Glutamatergic neuron (in vitro differentiated cells): ENCODE measurements around the gene ILKAP. TPM values are rescaled to one million over a fixed set of nuclear protein-coding genes. Genes with fewer than 3 reads are reported as not detected.

ENCODE experiments used
- DNase-seq: peaks from one replicate; pipeline ENCODE4 v3.0.0; 2022
- H3K27ac Mint-ChIP-seq: one replicate; pipeline ENCODE4 v1.8.0; 2020; ENCODE audit warnings: mild to moderate bottlenecking, mixed read lengths, inconsistent platforms; ENCODE audit not compliant: unreplicated experiment
- H3K27me3 Mint-ChIP-seq: one replicate; pipeline ENCODE4 v1.8.0; 2020; ENCODE audit warnings: mild to moderate bottlenecking, moderate library complexity, mixed read lengths, inconsistent platforms; ENCODE audit not compliant: unreplicated experiment
- H3K36me3 Mint-ChIP-seq: one replicate; pipeline ENCODE4 v1.8.0; 2020; ENCODE audit warnings: mild to moderate bottlenecking, mixed read lengths, inconsistent platforms; ENCODE audit not compliant: unreplicated experiment
- H3K4me1 Mint-ChIP-seq: one replicate; pipeline ENCODE4 v1.8.0; 2020; ENCODE audit warnings: mild to moderate bottlenecking, low read depth, mixed read lengths, inconsistent platforms; ENCODE audit not compliant: unreplicated experiment
- H3K4me3 Mint-ChIP-seq: one replicate; pipeline ENCODE4 v1.8.0; 2020; ENCODE audit warnings: mild to moderate bottlenecking, mixed read lengths, inconsistent platforms; ENCODE audit not compliant: unreplicated experiment
- H3K9me3 Mint-ChIP-seq: one replicate; pipeline ENCODE4 v1.8.0; 2020; ENCODE audit warnings: mild to moderate bottlenecking, moderate library complexity, mixed read lengths, inconsistent platforms; ENCODE audit not compliant: unreplicated experiment
- total RNA-seq: library from RNA; stranded (reverse); fragmentation: NEBNext Ultra II Directional; extraction: Animal tissue kit (Norgen Biotek cat#: 25700); gene quantifications from one replicate; pipeline ENCODE4 v1.2.1, GENCODE V29; 2021; ENCODE audit not compliant: unreplicated experiment
- TF ChIP-seq, protein P1 (sequence below): fragments of 200-600 bp; sonication (generic); IDR thresholded peaks from one replicate; pipeline ENCODE4 v1.5.0; 2021; ENCODE audit not compliant: partially characterized antibody, unreplicated experiment

ILKAP gene
- total RNA-seq, 1 donor from 2014 or later = 61.3 TPM

DNA sequence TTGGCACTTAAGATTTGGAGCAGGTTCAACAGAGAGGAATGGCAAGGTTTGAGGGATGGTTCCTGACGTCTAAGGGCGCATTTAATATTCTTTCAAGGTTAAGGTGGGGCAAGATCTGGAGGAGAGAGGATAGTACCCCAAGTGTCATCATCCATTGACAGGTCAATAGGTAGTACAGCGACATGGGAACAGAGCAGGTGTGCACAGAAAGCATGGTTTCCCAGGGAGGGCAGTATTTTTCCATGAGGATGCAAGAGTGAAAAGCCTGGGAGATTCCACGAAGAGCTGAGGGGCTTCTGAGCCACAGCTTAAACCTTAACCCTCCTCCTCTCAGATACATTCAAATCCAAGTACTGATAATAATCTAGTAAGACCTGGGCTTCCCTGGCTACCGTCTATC, 27.2 kb upstream of the ILKAP start:
- peaks cover 16% of the 10 kb centered on the region for H3K36me3 Mint-ChIP-seq
- H3K4me1 Mint-ChIP-seq = peaks cover 16% of the 10 kb centered on the region
- no peak overlapping the region for H3K27ac Mint-ChIP-seq
- TF ChIP-seq, protein P1, sequence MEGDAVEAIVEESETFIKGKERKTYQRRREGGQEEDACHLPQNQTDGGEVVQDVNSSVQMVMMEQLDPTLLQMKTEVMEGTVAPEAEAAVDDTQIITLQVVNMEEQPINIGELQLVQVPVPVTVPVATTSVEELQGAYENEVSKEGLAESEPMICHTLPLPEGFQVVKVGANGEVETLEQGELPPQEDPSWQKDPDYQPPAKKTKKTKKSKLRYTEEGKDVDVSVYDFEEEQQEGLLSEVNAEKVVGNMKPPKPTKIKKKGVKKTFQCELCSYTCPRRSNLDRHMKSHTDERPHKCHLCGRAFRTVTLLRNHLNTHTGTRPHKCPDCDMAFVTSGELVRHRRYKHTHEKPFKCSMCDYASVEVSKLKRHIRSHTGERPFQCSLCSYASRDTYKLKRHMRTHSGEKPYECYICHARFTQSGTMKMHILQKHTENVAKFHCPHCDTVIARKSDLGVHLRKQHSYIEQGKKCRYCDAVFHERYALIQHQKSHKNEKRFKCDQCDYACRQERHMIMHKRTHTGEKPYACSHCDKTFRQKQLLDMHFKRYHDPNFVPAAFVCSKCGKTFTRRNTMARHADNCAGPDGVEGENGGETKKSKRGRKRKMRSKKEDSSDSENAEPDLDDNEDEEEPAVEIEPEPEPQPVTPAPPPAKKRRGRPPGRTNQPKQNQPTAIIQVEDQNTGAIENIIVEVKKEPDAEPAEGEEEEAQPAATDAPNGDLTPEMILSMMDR = no peak
- H3K4me3 Mint-ChIP-seq = peak overlapping the region; percentile 80
- no peak for DNase-seq
- peaks cover 7% of the 10 kb centered on the region for H3K27me3 Mint-ChIP-seq
- H3K9me3 Mint-ChIP-seq = peaks cover 11% of the 10 kb centered on the region

DNA sequence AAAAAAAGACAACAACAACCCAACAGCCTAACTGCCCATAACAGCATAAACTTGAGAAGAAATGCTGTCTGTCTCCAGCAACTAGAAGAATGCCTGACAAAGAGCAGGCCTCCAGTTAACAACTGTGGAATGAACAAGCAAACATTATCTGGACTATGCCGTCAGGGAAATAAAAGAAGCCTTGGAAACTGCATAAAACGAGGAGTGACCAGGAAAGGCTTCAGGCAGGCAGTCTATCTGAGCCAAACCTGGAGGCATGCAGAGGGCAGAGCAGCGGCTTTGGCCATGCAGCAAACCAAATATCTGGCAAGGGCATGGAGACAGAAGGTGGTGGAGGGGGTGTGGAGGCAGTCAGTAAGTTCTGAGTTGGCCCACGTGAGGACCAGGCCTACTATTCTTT, 25.2 kb upstream of the ILKAP start:
- Mint-ChIP-seq H3K36me3 (peaks cover 17% of the 10 kb centered on the region), H3K27ac (no peak overlapping the region), H3K9me3 (peaks cover 8% of the 10 kb centered on the region), H3K27me3 (peaks cover 5% of the 10 kb centered on the region), H3K4me1 (peaks cover 8% of the 10 kb centered on the region), H3K4me3 (no peak overlapping the region)
- DNase-seq = no peak
- TF ChIP-seq, protein P1 = no peak

DNA sequence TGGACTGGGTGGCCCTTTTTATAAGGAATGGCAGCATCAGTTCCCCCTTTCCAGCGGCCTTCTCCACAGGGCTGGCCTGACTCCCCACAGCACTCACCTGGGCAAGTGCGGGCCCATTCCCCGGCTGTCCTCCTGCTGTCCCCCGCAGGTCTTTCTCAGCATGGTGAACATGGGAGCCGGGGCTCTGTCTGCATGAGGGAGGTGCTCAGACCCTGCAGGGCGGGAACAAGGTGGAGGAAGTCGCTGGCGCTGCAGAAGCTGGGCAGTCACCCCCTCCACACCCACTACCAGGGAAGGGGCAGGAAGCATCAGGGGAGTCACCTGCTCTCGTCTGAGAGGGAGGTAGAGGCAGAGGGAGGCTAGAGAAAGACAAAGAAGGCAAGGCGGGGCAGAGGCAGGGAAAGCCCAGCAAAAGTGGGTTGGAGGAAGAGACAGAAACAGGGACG, 24.1 kb upstream of the ILKAP start:
- TF ChIP-seq, protein P1 = no peak
- H3K4me1 Mint-ChIP-seq = peaks cover 8% of the 10 kb centered on the region
- H3K36me3 Mint-ChIP-seq = peaks cover 17% of the 10 kb centered on the region
- DNase-seq = no peak
- peaks cover 8% of the 10 kb centered on the region for H3K9me3 Mint-ChIP-seq
- peaks cover 5% of the 10 kb centered on the region for H3K27me3 Mint-ChIP-seq
- no peak overlapping the region for H3K27ac Mint-ChIP-seq
- H3K4me3 Mint-ChIP-seq = no peak overlapping the region

DNA sequence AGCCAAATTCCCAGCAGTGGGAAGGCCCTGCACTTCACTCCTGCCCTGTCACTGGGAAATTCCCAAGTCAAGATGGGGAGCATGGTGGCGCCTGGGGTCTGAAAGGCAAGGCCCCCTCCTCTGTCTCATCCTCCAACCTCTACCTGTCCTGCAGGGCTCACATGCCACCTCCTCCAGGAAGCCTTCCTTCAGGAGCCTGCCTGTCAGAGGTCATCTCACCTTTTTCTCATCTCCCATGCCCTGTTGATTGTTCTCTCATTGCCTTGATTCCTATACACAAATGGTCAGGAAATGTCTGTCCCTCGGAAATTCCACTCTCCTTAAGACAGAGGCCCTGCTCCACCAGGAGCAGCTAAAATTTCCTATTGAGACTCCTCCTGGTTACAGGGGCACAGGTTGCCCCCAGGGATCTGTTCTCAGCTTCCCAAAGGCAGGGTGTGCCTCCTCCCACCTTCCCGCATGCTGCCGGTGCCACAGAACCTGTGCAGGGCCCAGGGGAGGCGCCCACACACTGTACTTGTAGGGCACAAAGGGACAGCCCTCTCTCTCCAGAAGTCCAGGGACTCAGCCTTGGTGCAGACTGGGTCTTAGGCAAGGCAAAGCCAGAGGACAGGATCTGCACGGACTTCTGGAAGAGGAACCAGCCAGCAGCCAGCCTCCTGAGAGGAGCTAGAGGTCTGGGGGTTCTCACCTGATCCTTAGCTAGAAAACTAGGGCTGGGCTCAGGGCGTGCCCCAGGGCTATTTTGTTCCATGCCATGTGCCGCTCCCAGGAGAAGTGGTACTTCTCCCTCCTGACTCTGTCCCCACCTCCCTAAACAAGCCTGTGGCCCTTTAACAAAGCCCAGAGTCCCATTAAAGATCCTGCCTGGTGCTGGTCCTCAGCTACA, 23.4 kb upstream of the ILKAP start:
- Mint-ChIP-seq H3K4me3 (no peak overlapping the region), H3K27ac (no peak overlapping the region), H3K4me1 (peaks cover 8% of the 10 kb centered on the region), H3K27me3 (peaks cover 5% of the 10 kb centered on the region), H3K9me3 (peaks cover 8% of the 10 kb centered on the region), H3K36me3 (peaks cover 13% of the 10 kb centered on the region)
- TF ChIP-seq, protein P1 = no peak
- no peak for DNase-seq

DNA sequence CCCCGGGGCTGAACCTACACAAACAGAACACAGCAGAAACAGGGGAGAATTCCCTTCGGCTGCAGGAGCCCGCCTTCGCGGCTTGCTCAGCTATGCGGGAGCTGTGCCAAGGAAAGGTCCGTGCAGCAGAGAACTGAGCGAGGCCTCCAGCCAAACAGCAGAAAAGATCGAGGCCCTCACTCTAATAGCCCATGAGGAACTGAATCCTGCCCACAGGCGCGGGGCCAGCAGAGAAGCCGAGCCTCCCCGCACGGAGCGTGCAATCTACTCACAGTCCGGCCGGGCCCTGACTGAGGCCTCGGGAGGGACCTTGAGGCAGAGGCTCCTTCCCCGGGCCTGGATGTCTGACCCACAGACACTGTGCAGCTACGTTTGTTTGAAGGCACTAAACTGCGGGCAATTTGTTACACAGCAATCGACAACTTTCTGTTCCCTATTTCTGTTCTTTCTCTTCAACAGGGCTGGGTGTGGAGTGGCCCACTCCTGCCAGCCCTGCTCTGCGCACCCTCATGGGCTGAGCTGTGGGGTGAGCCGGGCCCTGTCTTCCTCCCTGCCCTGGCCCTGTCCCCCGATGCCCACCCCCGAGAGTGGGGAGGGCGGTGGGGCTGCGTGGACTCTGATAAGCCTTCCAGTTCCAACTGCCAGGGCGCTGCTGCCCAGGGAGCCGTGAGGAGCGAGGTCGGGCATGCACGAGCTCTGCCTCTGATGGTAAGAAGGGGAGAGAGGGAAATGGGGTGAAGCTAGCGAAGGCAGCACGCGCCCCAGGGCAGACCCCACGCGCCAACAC, 22.6 kb upstream of the ILKAP start:
- Mint-ChIP-seq H3K27ac (no peak overlapping the region), H3K4me3 (no peak overlapping the region), H3K27me3 (peaks cover 5% of the 10 kb centered on the region), H3K9me3 (peaks cover 8% of the 10 kb centered on the region), H3K4me1 (peaks cover 7% of the 10 kb centered on the region), H3K36me3 (peaks cover 12% of the 10 kb centered on the region)
- no peak for DNase-seq
- TF ChIP-seq, protein P1 = no peak
